Left lung (tissue), 10 donors: ENCODE measurements around the gene NFE2. TPM values are rescaled to one million over a fixed set of nuclear protein-coding genes. Genes with fewer than 3 reads are reported as not detected.
"Not testable (repeated sequence)": the region's sequence is repeated elsewhere in the genome, so short reads cannot be mapped to it uniquely, and the experiment has no call there.

Experiments used
- ATAC-seq: fragments of 200-7000 bp; cut with Tn5 transposase; one replicate; pipeline ENCODE4 v1.9.1; 2020; ENCODE audit warnings: moderate library complexity
- DNase-seq, 4 donors: peaks; one replicate each; pipeline ENCODE4 v3.0.0-alpha.2; 2013 to 2020
- H3K27ac ChIP-seq, 2 donors: fragments of 200-600 bp; sonication (generic) in 1 of 2; one replicate each; pipeline versions ENCODE4 v1.5.0 to v1.8.0; 2020 to 2021
- H3K27me3 ChIP-seq, 2 donors: fragments of 200-600 bp; sonication (generic) in 1 of 2; one replicate each; pipeline versions ENCODE4 v1.5.0 to v1.8.0; 2020 to 2021
- H3K36me3 ChIP-seq, 2 donors: fragments of 200-600 bp; sonication (generic) in 1 of 2; one replicate each; pipeline versions ENCODE4 v1.5.0 to v1.8.0; 2020 to 2021
- H3K4me1 ChIP-seq, 2 donors: fragments of 200-600 bp; one replicate each; pipeline ENCODE4 v1.8.0; 2021
- H3K4me3 ChIP-seq, 2 donors: fragments of 200-600 bp; sonication (generic) in 1 of 2; one replicate each; pipeline versions ENCODE4 v1.5.0 to v1.8.0; 2020 to 2021; ENCODE audit warnings: mild to moderate bottlenecking in 1 of 2
- H3K9me3 ChIP-seq, 2 donors: fragments of 200-600 bp; sonication (generic) in 1 of 2; one replicate each; pipeline versions ENCODE4 v1.5.0 to v1.8.0; 2020 to 2021
- intact Hi-C, 2 donors: fragments of 100-400 bp; cut with DNase I; formaldehyde crosslinking; loops; one replicate each; pipeline versions ENCODE4 v1.11.2 to v1.14.2; 2022
- polyA plus RNA-seq, 6 donors: library from polyadenylated mRNA; unstranded; fragments of 120-200 nt; gene quantifications; one replicate each; pipeline ENCODE4 v1.2.1, GENCODE V29; 2013; ENCODE audit not compliant: insufficient read length in 6 of 6
- total RNA-seq, 2 donors: library from RNA; stranded (reverse); fragmentation: NEBNext Ultra II Directional; extraction: Animal tissue kit (Norgen Biotek cat#: 25700); gene quantifications; one replicate each; pipeline ENCODE4 v1.2.1, GENCODE V29; 2021
- TF ChIP-seq, protein P1 (sequence below), 2 donors: fragments of 200-600 bp; sonication (generic) in 1 of 2; IDR thresholded peaks; one replicate each; pipeline versions ENCODE4 v1.5.0 to v1.8.0; 2021; ENCODE audit warnings: antibody characterized with exemption in 2 of 2
- donor health status: DM: no; HTN: yes; CAD: no.
- donor health status: DM: no; HTN: no; CAD: no.

The NFE2 gene
- total and polyA plus RNA-seq, 8 donors = 2.9 to 21.3 (median 5.7) TPM

- Histone ChIP-seq H3K4me1 (peaks cover 13 to 88% of the 10 kb centered on the region in 2 donors), H3K27me3 (no peaks in the 10 kb centered on the region), H3K36me3 (no peaks in the 10 kb centered on the region), H3K4me3 (no peak overlapping the region), H3K27ac (peak overlapping the region in 1 of 2 donors; percentile 18), H3K9me3 (no peaks in the 10 kb centered on the region)
- TF ChIP-seq, protein P1, sequence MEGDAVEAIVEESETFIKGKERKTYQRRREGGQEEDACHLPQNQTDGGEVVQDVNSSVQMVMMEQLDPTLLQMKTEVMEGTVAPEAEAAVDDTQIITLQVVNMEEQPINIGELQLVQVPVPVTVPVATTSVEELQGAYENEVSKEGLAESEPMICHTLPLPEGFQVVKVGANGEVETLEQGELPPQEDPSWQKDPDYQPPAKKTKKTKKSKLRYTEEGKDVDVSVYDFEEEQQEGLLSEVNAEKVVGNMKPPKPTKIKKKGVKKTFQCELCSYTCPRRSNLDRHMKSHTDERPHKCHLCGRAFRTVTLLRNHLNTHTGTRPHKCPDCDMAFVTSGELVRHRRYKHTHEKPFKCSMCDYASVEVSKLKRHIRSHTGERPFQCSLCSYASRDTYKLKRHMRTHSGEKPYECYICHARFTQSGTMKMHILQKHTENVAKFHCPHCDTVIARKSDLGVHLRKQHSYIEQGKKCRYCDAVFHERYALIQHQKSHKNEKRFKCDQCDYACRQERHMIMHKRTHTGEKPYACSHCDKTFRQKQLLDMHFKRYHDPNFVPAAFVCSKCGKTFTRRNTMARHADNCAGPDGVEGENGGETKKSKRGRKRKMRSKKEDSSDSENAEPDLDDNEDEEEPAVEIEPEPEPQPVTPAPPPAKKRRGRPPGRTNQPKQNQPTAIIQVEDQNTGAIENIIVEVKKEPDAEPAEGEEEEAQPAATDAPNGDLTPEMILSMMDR (IDR thresholded peaks at IDR 0.05) = no peak
- DNase-seq = no peak
- ATAC-seq = no peak
- intact Hi-C loops = no loop called here
These were observed 30.6 kb upstream of the NFE2 start for GRCh38 chr12:54331461-54331860.

- Histone ChIP-seq H3K27me3 (no peaks in the 10 kb centered on the region), H3K9me3 (no peaks in the 10 kb centered on the region), H3K36me3 (no peaks in the 10 kb centered on the region), H3K27ac (peak overlapping the region in 1 of 2 donors; percentile 37), H3K4me3 (no peak overlapping the region), H3K4me1 (peaks cover 13 to 89% of the 10 kb centered on the region in 2 donors)
- DNase-seq (no peak), ATAC-seq (no peak)
- intact Hi-C loops = no loop called here
- TF ChIP-seq, protein P1 (IDR thresholded peaks at IDR 0.05) = no peak
These were observed 29.6 kb upstream of the NFE2 start for GRCh38 chr12:54330442-54330841.

DNA sequence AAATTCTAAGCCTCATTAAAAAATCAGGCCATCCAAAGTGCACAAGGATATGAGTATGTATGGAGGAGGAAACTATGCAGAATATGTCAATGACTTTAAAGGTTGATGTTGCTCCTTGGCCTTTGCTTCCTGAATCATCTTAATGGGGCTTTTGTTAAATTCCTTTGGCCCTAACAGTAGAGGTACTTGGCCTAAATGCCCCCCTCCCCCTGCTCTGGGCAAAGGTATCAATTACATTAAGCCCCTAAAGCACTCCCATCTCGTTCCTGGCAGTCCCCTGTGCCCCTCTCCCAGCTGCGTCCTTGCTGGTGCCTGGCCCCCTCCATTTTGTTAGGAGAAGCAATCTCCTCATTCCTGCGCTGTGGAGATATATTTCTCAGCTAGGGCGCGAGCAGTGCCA is 28.9 kb upstream of the NFE2 start:
- ATAC-seq = no peak
- intact Hi-C loops = no loop called here
- H3K4me1 ChIP-seq = peaks cover 10 to 84% of the 10 kb centered on the region in 2 donors
- H3K9me3 ChIP-seq = no peaks in the 10 kb centered on the region
- no peak overlapping the region for H3K4me3 ChIP-seq
- H3K27ac ChIP-seq = peak overlapping the region; percentile 8 to 54
- TF ChIP-seq, protein P1 (IDR thresholded peaks at IDR 0.05) = no peak
- no peak for DNase-seq
- H3K36me3 ChIP-seq = no peaks in the 10 kb centered on the region
- no peaks in the 10 kb centered on the region for H3K27me3 ChIP-seq

- peaks cover 10 to 84% of the 10 kb centered on the region in 2 donors for H3K4me1 ChIP-seq
- intact Hi-C loops = no loop called here
- DNase-seq (no peak), ATAC-seq (no peak)
- no peaks in the 10 kb centered on the region for H3K27me3 ChIP-seq
- no peaks in the 10 kb centered on the region for H3K9me3 ChIP-seq
- TF ChIP-seq, protein P1 (IDR thresholded peaks at IDR 0.05) = no peak
- no peaks in the 10 kb centered on the region for H3K36me3 ChIP-seq
- no peak overlapping the region for H3K4me3 ChIP-seq
- peak overlapping the region; percentile 8 to 54 for H3K27ac ChIP-seq
These were observed 28.0 kb upstream of the NFE2 start for GRCh38 chr12:54328595-54329337.

DNA sequence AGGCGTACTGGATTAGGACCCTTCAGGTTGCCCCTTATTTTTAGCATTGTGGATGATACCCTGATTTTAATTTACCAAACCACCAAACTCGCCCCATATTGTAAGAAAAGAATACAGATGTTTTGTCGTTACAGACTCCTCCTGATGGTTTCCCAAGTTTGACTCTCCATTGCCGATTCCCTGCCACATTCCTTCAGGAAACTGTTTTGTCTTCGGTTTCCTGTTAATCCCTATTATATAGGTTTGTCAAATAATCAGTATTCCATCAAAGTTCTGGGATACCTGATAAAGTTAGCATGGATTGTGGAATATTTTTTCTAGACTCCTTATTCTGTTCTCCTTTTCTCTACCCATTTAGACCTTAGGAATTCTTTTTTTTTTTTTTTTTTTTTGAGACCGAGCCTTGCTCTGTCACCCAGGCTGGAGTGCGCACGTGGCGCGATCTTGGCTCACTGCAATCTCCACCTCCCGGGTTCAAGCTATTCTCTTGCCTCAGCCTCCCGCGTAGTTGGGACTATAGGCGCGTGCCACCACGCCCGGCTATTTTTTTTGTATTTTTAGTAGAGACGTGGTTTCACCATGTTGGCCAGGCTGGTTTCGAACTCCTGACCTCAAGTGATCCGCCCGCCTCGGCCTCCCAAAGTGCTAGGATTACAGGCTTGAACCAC is 24.8 kb upstream of the NFE2 start:
- H3K9me3 ChIP-seq, ATAC-seq, intact Hi-C loops, DNase-seq, H3K36me3 ChIP-seq, H3K27me3 ChIP-seq: not testable (repeated sequence)
- peaks cover 10 to 67% of the 10 kb centered on the region in 2 donors for H3K4me1 ChIP-seq
- H3K27ac ChIP-seq = peak overlapping the region; percentile 88
- H3K4me3 ChIP-seq = peak overlapping the region; percentile 71 to 87
